Raji (cell line): ENCODE results near the gene FAM229A.

ENCODE experiments used
- POLR2A ChIP-seq: IDR thresholded peaks from 2 replicates; pipeline ENCODE4 v1.6.1; 2011; ENCODE audit warnings: low read depth, low read length, control low read depth; ENCODE audit not compliant: insufficient read depth

FAM229A gene

DNA sequence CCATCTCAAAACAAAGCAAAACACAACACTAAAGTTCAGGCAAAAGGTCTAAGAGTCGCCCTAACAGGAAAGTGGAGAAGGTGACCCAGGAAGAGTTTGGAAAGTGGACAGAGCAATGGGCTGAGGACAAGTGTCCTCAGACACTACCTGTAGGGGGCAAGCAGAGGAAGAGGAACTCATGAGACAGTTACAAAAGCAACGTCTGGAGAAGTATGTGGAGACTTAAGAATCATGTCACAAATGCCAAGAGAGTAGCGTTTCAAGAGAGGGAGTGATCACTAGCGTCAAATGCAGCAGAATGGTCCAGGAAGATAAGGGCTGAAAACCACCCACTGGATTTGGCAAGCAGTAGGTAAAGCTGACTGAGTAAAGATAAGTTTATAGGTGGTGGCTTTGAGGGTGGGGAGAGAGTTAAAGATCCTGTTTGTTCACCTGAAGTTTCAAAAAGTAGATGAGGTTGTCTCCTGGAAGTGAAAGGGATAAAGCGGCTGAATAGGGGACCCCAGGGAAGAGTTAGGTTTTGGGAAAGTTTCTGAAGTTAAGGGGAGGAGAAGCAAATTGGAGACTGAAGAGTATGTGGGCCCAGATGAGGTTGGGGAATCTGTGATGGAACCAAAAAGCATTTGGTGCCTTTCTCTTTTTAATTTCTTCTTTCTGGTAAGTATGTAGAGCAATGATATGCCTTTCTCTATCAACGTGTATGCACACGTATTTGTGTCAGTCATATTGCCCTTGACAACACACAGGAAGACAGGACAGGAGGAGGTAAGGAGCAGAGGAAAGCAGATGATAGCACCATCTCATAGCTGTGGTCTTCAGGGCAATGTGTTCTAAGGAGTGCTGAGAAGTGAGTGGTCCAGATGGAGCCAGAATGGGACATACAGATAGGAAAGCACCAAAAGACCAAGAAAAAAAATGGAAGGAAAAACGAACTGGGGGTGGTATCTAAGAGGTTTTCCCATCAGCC lies 28.9 kb upstream of the FAM229A start:
- TF ChIP-seq POLR2A = no peak

DNA sequence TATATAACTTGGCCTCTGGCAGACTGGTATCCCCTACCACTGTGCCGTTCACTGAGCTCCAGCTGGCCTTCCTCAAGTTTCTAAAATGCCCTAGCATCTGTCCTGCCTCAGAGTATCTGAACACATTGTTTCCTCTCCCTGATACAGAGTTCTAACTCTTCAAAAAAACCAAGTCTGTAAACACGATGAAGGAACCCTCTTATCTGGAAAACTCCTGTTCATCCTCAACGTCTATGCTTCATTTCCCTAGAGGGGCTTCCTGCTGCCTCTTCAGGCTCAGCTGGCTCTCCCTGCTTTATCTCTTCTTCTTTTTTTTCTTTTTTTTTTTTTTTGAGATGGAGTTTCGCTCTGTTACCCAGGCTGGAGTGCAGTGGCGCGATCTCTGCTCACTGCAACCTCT lies 26.4 kb upstream of the FAM229A start:
- no peak for TF ChIP-seq POLR2A

DNA sequence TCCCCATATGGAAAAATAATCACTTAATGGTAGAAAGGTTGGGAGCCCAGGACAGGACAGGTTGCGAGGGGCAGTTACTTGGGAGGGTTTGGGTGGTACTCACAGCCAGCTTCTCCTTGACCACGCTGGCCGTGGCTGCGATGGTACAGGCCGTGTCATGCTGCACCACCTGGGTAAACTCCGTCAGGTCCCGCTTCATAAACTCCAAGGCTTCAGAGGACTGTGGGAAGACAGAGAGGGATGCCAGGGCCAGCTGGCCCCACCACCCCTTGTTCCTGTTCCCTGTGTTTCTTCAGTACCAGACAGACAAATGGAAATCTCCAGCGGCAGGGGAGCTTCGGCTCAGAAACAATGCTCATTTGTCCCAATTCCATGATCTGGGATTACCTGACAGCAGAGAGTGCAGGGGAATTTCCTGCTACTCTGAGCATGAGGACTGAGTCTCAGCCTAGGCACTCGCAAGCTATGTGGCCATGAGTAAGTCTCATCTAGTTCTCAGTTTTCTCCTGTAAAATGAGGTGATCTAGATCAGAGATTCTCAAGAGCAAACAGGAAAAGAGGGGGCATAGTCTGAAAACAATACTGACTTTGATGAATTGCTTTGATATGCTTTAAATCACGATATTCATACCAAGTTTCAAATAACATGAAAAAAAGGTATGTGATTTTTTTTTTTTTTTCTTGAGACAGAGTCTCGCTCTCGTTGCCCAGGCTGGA lies 24.5 kb upstream of the FAM229A start:
- no peak for TF ChIP-seq POLR2A

DNA sequence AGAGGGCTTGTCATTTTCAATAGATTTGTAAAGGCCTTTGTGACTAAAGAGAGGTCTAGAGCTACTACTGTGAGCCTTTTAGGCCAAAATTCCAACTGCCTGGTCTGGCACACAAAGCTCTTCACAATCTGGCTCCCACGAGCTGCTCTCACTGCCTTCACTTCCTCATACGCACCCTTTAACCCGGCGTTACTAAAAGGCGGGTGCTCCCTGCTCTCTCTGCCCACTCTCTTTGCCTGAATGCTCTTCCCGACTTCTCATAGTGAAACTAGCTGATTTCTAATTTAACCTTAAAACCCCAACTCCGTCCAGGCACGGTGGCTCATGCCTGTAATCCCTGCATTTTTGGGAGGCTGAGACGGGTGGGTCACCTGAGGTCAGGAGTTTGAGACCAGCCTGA lies 17.8 kb upstream of the FAM229A start:
- TF ChIP-seq POLR2A = no peak

DNA sequence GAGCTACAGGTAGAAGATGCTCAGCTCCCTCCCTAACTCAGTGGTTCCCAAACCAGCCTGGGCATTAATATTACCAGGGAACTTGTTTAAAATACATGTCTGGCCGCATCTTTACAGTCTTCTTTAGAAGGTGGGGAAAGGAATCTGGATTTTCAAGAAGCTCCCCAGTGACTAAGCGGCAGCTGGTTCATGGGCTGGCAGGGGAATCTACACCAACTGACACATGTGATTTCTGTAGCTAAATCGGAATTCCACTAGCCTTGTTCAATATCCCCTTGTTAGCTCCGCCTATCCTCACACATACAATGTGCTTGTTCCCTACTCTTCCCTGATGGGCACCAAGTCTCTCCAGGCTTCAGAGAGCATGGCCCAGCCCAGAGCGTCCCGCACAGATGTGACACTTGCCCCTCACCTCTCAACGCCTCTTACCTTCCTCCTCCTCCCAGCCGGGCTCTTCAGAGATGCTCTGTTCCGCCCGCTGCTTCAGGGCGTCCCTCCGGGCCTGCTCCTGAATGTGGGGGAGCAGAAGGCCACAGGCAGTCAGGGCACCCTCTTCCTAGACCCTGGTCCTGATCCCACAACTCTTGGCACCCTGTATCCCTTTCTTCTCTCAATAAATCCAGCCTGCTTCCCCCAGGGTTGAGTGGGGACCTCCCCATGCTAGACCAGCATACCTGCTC lies 15.4 kb upstream of the FAM229A start:
- TF ChIP-seq POLR2A = no peak

DNA sequence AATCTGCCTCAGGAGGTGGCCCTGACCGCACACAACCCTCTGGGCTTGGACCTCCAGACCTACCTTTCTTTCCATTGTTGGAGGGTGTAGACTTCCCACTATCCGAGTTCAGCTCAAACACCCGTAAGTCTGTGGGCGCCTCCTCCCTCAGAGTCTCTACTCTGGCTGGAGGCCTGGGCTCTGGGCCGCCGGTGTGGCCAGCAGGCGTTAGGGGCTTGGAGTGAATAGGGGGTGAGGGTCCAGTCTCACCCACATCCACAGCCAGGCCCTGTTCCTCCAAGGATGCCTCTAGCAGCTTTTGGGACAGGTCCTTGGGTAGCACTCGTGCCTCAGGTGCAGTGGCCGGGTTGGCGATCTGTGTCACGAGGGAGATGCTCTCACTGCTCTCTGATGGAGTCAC lies 13.9 kb upstream of the FAM229A start:
- TF ChIP-seq POLR2A = no peak

DNA sequence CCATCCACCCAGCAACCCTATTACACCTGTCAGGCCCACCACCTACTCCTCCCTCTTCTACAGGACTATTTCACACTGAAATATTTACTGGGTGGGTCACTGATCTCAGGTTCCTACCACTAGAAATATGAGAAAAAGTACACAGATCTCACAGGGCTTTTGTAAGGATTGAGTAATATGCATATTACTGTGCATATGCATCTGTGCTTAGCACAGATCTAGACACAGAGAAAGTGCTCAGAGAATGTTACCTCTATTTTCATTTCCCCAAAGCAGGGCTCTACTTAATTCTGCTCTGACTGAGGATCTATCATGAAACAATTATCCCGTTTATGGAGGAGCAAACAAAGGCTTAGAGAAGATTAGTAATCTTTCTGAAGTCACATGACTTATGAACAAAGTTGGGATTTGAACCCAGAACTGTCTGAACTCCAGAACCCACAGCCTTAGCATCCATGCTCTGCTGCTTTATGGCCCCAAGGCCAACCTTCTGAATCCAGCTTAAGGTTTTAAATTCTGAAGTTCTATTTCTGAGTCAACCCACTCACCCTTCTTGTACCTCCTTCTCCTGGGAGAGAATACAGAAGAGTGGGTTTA lies 11.8 kb upstream of the FAM229A start:
- TF ChIP-seq POLR2A = no peak

DNA sequence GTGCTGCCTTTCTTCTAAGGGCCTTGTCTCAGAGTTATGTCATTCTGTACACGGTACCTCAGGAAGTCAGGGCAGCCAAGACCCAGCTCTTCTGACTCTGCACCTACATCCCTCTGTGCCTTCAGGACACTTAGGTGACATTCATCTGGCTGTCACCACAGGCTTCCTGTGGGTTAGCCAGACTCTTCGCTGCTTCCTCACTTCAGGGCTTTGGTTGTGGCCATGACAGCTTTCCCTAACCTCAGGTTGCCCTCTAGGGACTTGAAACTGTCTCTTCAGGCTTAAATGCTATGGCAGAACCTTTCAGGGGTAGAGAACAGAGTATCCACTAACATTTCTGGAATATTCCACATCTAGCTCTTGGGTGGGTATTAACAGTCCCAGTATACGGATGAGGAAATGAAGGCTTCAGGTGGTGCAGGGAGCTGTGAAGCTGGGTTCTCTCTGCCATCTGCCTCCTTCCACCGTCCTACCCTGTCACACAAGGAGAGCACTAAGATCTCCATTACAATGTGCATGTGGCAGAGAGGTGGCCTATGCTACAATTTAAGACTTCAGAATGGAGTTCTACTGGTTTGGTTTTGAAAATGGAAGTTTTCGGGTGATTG lies 10.0 kb upstream of the FAM229A start:
- TF ChIP-seq POLR2A = 0 out of 2 replicates have a peak, but pooled peaks have one; percentile 19

DNA sequence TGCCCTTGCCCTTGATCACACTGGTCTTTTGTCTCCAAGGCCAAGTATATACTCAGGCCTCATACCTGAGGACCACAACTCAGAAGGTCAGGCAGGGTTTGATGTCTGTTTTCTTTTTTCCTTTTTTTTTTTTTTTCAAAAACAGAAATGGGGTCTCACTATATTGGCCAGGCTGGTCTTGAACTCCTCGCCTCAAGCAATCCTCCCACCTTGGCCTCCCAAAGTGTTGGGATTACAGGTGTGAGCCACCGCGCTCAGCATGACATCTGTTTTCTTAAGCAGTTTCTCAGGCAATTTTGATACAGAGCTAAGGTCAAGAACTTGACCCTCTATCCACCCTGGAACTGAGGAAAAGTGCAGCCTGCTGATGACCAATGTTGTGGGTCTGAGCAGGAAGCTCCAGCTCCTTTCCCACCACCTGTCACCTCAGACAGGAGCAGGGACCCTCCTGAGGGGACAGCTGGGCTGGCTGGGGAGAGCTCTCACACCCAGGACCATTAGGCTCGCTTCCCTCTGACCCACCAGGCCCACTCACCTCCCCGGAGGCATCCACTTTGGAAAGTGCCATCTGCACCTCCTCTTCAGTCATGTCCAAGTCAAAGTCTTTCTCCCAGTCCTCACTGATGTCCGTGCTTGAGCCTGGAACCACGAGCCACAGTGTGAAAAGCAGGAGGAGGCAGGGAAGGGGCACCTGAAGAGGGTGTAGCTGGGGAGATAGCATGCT lies 5.8 kb upstream of the FAM229A start:
- TF ChIP-seq POLR2A = no peak

DNA sequence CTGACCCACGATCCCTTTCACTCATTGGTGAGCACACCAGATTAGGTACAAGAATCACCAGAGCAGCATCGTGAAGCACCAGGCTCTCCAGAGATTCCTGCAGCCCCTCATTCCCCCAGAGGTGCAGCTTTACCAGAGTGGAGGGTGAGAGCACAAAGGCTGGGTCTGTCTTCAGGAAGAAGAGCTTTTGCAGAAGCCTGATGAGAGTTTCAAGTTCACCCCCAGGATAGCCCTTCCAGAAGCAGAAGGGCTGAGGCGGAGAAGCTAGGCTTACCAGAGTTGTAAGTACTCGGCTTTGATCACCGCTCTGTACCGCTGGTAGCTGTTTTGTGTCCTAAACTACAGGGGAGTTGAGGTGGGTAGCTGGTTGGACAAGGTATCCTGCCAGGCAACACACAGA lies 3.2 kb upstream of the FAM229A start:
- TF ChIP-seq POLR2A = no peak

DNA sequence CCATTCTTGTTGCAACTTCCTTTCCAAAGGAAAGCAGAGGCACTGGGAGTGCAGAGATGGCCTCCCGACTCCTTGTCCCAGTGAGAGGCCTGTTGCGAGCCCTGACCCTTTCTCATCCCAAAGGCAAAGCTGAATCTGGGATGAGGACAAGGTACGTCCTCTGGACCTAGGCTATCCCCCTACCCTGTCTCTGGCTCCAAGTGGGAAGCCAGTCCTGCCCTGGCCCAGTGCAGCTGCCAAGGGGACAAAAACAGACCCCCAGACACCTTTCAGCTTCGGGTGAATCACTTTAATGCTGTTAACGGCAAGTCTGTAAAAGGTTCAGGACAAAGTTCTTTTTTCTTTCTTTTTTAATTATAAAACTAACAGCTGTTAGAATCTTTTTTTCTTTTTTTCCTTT lies 2.6 kb upstream of the FAM229A start:
- TF ChIP-seq POLR2A = no peak

DNA sequence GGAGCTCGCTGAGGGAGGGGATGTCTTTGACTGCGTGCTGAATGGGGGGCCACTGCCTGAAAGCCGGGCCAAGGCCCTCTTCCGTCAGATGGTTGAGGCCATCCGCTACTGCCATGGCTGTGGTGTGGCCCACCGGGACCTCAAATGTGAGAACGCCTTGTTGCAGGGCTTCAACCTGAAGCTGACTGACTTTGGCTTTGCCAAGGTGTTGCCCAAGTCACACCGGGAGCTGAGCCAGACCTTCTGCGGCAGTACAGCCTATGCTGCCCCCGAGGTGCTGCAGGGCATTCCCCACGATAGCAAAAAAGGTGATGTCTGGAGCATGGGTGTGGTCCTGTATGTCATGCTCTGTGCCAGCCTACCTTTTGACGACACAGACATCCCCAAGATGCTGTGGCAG lies 1.4 kb upstream of the FAM229A start:
- no peak for TF ChIP-seq POLR2A

DNA sequence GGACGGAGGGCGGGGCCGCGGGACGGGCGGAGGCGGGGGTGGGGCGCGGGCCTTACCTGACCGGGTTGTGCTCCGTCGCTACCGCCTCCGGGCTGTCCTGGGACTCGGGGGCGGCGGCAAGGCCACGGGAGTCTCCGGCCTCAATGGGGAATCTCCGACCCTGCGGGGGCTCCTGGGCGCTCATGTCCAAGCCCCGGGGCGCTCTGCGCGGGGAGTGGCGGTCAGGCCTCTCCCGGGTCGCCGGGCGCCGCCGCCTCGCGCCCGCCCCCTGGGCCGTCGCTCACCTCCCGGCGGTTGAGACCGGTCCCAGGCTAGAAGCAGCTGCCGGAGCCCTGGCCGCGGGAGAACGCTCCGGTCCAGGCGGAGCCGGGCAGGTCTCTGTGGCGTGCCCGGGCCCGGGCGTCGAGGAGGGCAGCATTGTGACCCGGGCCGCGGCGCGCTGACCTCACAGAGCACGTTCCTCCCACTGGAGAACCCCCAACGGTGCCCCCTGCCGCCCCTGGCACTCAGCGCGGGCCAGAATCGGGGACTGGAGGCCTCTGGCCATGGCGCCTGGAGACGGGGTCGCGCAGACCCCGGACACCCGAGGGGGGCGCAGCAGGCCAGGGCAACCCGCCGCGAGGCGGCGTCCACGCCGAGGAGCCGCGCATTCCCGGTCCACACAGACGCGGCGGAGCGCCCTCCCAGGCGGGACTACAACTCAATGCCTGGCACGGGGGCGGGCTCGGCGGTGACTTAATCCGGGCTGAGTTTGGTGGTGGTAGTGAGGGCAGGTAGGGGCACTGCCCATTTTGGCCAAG lies 411 bp downstream of the FAM229A start:
- no peak for TF ChIP-seq POLR2A

DNA sequence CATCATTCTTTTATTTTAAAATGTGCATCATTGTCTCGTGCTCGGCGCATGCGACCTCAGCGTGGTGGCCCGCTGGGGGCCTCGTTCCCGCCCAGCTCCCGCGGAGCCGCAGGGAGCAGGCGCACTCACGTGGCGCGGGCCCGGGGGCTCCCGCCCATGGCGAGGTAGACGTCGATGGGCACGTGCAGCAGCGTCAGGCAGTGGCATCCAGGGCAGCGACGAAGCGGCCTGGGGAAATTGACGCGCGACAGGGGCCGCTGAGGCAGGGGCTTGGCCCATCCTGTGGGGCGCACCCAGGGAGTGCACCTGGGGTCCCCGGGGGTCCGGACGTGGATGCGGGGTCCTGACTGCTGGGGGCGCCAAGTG lies 994 bp downstream of the FAM229A start:
- TF ChIP-seq POLR2A = no peak

DNA sequence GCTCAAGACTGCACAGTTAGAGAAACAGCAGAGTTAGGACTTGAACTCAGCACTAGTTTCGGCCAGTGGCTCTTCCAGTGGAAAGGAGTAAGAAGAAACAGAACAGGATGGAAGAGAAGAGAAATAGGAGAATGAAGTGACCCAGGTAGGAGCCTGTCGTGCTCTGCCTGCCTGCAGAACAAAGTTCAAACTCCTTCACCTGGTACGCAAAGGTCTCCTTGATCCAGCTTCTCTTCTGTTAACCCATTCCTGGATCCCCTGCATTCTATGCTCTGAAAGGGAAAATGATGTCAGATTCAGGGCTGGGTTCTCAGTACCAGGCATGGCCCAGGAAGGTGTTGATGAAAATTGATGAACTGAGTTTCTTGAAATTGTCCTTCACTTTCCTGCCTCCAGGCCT lies 3.9 kb downstream of the FAM229A start:
- TF ChIP-seq POLR2A = no peak
